ENCODE data around the gene HDAC9. TPM values are rescaled to one million over a fixed set of nuclear protein-coding genes. Genes with fewer than 3 reads are reported as not detected.

Gene HDAC9
- total RNA-seq, 1 experiment from 2014 or later: 31.9 TPM

GRCh38 chr7:18626086-18626485, 130.5 kb downstream of the HDAC9 start:
- TF ChIP-seq CTCF (conservative IDR thresholded peaks at IDR 0.05; ENCODE audit: low read depth, low read length) (no peak), EZH2 (IDR thresholded peaks at IDR 0.05; ENCODE audit: borderline replicate concordance, low read depth, low read length, poor library complexity, severe bottlenecking) (no peak)

GRCh38 chr7:18626717-18627116, 131.2 kb downstream of the HDAC9 start:
- DNase-seq (ENCODE audit: low spot score): no peak
- Histone ChIP-seq H3K4me1 (ENCODE audit: insufficient read depth, low read length, poor library complexity, severe bottlenecking) (peaks cover 34% of the 10 kb centered on the region), H3K36me3 (ENCODE audit: insufficient read depth, low read length, poor library complexity, severe bottlenecking) (no peaks in the 10 kb centered on the region), H3K27me3 (replicated peaks; ENCODE audit: insufficient read depth, low read depth, low read length, poor library complexity) (no peaks in the 10 kb centered on the region), H3K4me3 (ENCODE audit: low read depth, low read length, poor library complexity, severe bottlenecking) (no peak overlapping the region), H3K27ac (ENCODE audit: low read depth, low read length, poor library complexity, severe bottlenecking) (no peak overlapping the region), H3K9me3 (ENCODE audit: low read depth, low read length, poor library complexity, severe bottlenecking) (no peaks in the 10 kb centered on the region)
- intact Hi-C loops (cut with micrococcal nuclease; ENCODE audit: unreplicated experiment): no loop called here
- TF ChIP-seq EZH2 (IDR thresholded peaks at IDR 0.05; ENCODE audit: borderline replicate concordance, low read depth, low read length, poor library complexity, severe bottlenecking) (no peak), CTCF (conservative IDR thresholded peaks at IDR 0.05; ENCODE audit: low read depth, low read length) (no peak)
- POLR2A ChIA-PET (ENCODE audit: low non-redundant PET): no interaction called here
- no TSS peak for BruUV-seq (replicated peaks)
- CTCF ChIA-PET: no interaction called here

More at GRCh38 chr7:18626086-18626485, 130.5 kb downstream of the HDAC9 start:
- Histone ChIP-seq H3K27me3 (replicated peaks; ENCODE audit: insufficient read depth, low read depth, low read length, poor library complexity) (no peaks in the 10 kb centered on the region), H3K36me3 (ENCODE audit: insufficient read depth, low read length, poor library complexity, severe bottlenecking) (no peaks in the 10 kb centered on the region), H3K4me3 (ENCODE audit: low read depth, low read length, poor library complexity, severe bottlenecking) (no peak overlapping the region), H3K27ac (ENCODE audit: low read depth, low read length, poor library complexity, severe bottlenecking) (no peak overlapping the region), H3K9me3 (ENCODE audit: low read depth, low read length, poor library complexity, severe bottlenecking) (no peaks in the 10 kb centered on the region), H3K4me1 (ENCODE audit: insufficient read depth, low read length, poor library complexity, severe bottlenecking) (peaks cover 34% of the 10 kb centered on the region)
- POLR2A ChIA-PET (ENCODE audit: low non-redundant PET): no interaction called here
- no peak for DNase-seq (ENCODE audit: low spot score)
- CTCF ChIA-PET: no interaction called here
- no TSS peak for BruUV-seq (replicated peaks)
- intact Hi-C loops (cut with micrococcal nuclease; ENCODE audit: unreplicated experiment): no loop called here

- Histone ChIP-seq H3K9me3 (ENCODE audit: low read depth, low read length, poor library complexity, severe bottlenecking) (no peaks in the 10 kb centered on the region), H3K36me3 (ENCODE audit: insufficient read depth, low read length, poor library complexity, severe bottlenecking) (no peaks in the 10 kb centered on the region), H3K4me1 (ENCODE audit: insufficient read depth, low read length, poor library complexity, severe bottlenecking) (peaks cover 10% of the 10 kb centered on the region), H3K4me3 (ENCODE audit: low read depth, low read length, poor library complexity, severe bottlenecking) (no peak overlapping the region), H3K27ac (ENCODE audit: low read depth, low read length, poor library complexity, severe bottlenecking) (no peak overlapping the region), H3K27me3 (replicated peaks; ENCODE audit: insufficient read depth, low read depth, low read length, poor library complexity) (no peaks in the 10 kb centered on the region)
- no peak for DNase-seq (ENCODE audit: low spot score)
- BruUV-seq (replicated peaks): no TSS peak
- CTCF ChIA-PET: no interaction called here
- no peak for TF ChIP-seq CTCF (conservative IDR thresholded peaks at IDR 0.05; ENCODE audit: low read depth, low read length)
- no peak for TF ChIP-seq EZH2 (IDR thresholded peaks at IDR 0.05; ENCODE audit: borderline replicate concordance, low read depth, low read length, poor library complexity, severe bottlenecking)
- intact Hi-C loops (cut with micrococcal nuclease; ENCODE audit: unreplicated experiment): no loop called here
- POLR2A ChIA-PET (ENCODE audit: low non-redundant PET): no interaction called here
These were observed 142.0 kb downstream of the HDAC9 start for GRCh38 chr7:18637516-18637915.
